T-helper 1 cell treated with Interleukin-12 subunit alpha and Interleukin-12 subunit beta and Interleukin-4 antibody, amounts not matched to agents 30 ng/mL and 1 ng/mL, for 36 hours (primary cell): ENCODE results near the gene FAM83G. TPM values are rescaled to one million over a fixed set of nuclear protein-coding genes. Genes with fewer than 3 reads are reported as not detected.

Experiments
- intact Hi-C: fragments of 100-400 bp; cut with micrococcal nuclease; formaldehyde crosslinking; loops from one replicate; pipeline ENCODE4 v1.15.1; 2024
- total RNA-seq: library from RNA; stranded (reverse); gene quantifications from 2 replicates; pipeline ENCODE4 v1.2.3, GENCODE V29; 2022

The FAM83G gene
- total RNA-seq, 1 donor from 2014 or later: 7.0 TPM

DNA sequence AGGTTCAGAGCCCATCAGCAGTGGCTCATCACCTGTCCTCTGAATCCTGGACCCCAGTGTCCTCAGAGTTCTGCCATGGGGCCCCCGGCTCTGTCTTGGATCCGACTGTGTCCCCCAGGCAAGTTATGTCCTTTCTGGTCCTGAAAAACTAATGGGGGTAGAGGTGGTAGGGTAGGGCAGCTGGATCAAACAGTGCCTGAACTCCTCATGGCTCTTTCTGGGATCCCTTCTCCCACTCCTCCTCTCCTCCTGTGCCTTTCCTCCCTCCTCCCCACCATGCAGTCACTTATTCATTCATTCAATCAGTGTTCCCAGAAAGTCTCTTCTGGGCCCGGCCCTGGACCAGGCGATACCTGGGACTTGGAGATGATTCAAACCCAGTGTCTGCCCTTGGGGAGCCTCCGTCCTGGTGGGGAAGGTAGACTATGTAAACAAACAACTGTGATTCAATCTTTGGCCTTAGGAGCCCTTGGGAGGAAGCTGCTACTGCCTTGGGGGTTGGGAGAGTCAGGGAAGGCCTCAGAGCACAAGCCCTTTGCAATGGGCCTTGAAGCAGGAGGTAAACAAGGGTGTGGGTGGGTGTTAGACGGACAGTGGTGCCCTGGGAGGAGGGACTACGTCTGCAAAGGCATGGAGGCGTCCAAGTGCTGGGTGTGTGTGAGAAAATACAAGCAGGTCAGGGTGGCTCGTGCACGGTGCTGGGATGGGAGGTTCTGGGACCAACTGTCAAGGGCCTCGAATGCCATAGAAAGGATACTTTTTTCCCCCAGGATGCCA is 6.4 kb upstream of the FAM83G start:
- intact Hi-C loops: no loop called here

- intact Hi-C loops: no loop called here
Measured at GRCh38 chr17:19009970-19010369, 5.4 kb upstream of the FAM83G start.

GRCh38 chr17:19006698-19007097 is 2.1 kb upstream of the FAM83G start:
- intact Hi-C loops: no loop called here

DNA sequence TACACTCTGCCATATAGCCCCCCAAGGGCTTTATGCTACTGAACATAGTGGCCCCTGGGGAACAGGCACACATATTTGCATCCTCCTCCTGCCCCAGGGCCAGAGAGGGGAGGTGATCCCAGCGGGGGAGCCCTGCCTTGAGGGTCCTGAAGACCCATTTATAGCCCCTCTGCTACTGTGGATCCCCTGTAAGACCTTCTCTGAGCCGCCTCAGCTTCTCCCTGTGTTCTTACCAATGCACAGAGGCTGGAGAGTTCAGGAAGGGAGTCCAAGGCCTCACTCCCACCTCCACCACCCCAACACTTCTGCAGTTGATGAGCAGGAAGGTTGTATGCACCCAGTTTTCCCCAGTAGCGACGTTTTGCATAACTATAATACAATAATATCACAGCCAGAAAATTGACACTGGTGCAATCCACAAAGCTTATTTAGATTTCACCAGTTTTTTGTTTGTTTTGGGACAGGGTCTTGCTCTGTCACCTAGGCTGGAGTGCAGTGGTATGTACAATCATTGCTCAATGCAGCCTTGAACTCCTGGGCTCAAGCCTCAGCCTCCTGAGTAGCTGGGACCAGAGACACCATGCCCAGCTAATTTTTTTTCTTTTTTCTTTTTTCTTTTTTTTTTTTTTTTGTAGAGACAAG is 1.3 kb upstream of the FAM83G start:
- intact Hi-C loops: no loop called here

DNA sequence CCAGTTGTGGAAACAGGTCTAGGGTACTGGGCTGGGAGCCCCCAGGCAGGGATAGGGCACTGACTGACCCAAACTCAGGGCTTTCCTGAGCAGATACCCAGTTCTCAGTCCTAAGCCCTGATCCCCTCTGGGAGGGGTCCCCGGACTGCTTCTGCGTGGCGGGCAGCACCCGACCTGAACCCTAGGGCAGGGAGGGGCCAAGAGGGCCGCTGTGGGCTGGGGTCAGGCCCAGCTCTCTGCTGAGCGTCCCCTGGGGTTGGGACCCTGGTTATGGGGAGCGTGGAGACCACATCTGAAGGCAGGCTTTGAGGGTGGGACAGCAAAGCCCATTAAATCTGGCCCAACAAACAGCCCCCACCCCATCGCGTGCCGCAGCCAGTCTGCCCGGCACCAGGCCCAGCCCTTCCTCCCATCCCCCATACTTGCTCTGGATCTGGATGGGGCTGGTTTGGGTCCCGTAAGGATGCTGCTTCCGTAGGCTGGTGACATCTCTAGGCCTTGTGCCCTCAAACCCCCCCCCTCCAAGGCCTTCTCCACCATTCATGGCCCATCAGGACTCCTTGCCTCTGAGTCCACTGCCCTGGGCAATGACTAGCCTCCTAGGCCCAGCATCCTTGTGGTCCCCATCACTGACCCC is 691 bp upstream of the FAM83G start:
- intact Hi-C loops: no loop called here

- intact Hi-C loops: loop anchor here (1.0 to 5.0 kb wide), 3 partner anchors 81 to 145 kb away; partner anchors contain the start of gene PRPSAP2
Measured at GRCh38 chr17:19003543-19004420, 782 bp downstream of the FAM83G start.

GRCh38 chr17:19002805-19003542 is 1.6 kb downstream of the FAM83G start:
- intact Hi-C loops: loop anchor here (5.0 kb wide), 1 partner anchor 81 kb away; no protein-coding TSS in a partner anchor

- intact Hi-C loops: loop anchor here (5.0 kb wide), 1 partner anchor 80 kb away; no protein-coding TSS in a partner anchor
Measured at GRCh38 chr17:19001907-19002590, 2.5 kb downstream of the FAM83G start.

GRCh38 chr17:19000531-19001325 is 3.8 kb downstream of the FAM83G start:
- intact Hi-C loops: loop anchor here (5.0 kb wide), 1 partner anchor 78 kb away; no protein-coding TSS in a partner anchor

- intact Hi-C loops: loop anchor here (5.0 kb wide), 1 partner anchor 78 kb away; no protein-coding TSS in a partner anchor
Measured at GRCh38 chr17:18999911-19000310, 4.7 kb downstream of the FAM83G start.

DNA sequence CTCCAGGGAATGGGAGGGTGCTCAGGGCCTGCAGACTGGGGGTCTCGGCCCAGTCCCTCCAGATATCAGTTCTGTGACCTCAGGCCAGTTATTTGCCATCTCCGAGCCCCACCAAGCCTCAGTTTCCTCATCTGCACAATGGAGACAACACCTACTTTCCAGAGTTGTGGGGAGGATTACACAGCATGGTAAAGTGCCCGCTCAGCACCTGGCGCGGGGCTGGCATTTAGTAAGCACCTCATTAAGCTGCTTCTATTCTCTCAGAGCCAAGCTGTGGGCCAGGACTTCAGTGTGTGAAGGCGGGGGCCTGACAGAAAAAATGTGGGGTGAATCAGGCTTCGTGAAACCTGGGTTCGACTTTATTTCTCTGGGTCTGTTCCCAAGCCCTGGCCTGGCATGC is 5.2 kb downstream of the FAM83G start:
- intact Hi-C loops: no loop called here

GRCh38 chr17:18997650-18998196 is 6.8 kb downstream of the FAM83G start:
- intact Hi-C loops: no loop called here

DNA sequence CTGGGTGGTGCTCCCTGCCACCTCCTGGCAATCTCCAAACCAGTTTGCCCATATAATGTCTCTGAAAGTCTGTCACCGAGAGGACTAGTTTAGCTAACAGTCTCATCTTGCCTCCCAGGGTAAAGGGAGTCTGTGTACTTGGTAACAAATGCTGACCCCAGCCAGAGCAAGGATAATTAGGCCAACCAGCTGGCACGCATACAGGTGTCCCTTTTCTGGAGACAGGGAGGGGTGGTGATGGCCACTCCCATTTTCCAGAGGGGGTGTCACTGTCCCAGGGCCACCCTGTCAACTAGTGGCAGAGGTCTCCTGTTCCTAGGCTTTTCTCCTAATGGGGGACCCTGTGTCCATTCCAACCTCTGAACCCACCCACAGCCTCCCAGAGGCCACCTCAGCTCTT is 8.1 kb downstream of the FAM83G start:
- intact Hi-C loops: no loop called here

- intact Hi-C loops: no loop called here
Measured at GRCh38 chr17:18995220-18995619, 9.3 kb downstream of the FAM83G start.

DNA sequence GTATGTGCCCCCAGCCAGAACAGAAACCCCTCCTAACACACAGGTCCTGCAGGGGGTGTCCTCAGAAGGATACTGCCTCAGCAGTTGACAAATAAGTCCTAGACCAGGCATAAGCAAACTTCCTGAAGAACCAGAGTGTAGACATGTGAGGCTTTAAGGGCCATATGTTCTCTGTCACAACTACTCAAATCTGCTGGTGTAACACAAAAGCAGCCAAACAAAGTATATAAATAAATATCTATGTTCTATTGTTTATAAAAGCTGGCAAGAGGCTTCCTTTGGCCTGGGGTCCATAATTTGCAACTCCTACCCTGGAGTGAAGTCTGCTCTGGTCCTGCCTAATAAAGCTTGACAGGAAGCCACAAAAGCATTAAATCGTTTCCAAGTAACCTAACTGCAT is 9.9 kb downstream of the FAM83G start:
- intact Hi-C loops: no loop called here

DNA sequence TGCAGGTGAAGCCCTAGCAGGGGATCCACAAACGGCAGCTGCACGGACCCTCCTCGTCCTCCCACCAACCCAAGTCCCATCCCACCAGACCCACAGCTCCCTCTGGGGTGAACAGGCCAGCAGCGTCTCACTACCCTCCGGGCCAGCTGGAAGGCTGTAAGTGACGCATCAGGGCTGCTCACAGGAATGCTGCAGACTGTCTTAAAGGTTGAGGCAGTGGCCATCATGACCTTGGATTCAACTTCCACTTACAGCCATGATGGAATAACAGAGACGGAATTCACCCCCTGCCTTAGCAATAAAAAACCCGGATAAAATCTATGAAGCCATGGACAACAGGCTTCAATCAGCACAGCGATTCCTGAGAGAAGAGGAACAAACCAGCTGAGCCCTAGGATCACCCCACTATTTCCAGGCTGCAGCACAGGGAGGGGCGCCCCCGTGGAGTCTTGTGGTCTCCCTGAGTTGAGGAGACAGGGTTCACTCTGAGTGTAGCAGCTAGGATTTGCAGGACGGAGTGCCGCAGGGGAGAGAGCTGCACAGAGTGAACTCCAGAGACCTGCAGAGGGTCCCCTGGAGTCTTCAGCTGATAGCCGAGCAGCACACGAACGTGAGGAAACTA is 10.5 kb downstream of the FAM83G start:
- intact Hi-C loops: no loop called here

- intact Hi-C loops: no loop called here
Measured at GRCh38 chr17:18992454-18993130, 12.0 kb downstream of the FAM83G start.
